Measurements from ENCODE around the gene MAD1L1.
A peak's percentile ranks its signal among the peaks of the same experiment; 100 is the strongest.

DNA sequence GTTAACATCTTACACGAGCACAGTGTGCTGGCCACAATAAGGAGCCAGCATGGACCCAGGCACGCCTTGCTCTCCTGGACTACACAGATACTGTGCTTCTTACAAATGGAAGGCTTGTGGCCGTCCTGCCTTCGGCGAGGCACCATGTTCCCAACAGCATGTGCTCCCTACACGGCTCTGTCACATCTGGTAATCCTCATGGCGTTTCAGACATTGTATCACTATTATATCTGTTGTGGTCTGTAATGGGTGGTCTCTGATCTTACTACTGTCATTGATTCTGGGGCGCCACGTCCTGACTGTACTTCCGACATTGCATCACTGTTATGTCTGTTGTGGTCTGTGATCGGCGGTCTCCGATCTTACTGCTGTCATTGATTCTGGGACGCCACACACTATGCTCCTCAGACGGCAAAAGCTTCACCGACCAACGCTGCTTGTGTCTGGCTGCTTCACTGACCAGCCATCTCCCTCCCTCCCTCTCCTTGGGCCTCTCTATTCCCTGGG, 195.4 kb downstream of the MAD1L1 start:
- TF ChIP-seq, protein P1, sequence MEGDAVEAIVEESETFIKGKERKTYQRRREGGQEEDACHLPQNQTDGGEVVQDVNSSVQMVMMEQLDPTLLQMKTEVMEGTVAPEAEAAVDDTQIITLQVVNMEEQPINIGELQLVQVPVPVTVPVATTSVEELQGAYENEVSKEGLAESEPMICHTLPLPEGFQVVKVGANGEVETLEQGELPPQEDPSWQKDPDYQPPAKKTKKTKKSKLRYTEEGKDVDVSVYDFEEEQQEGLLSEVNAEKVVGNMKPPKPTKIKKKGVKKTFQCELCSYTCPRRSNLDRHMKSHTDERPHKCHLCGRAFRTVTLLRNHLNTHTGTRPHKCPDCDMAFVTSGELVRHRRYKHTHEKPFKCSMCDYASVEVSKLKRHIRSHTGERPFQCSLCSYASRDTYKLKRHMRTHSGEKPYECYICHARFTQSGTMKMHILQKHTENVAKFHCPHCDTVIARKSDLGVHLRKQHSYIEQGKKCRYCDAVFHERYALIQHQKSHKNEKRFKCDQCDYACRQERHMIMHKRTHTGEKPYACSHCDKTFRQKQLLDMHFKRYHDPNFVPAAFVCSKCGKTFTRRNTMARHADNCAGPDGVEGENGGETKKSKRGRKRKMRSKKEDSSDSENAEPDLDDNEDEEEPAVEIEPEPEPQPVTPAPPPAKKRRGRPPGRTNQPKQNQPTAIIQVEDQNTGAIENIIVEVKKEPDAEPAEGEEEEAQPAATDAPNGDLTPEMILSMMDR (conservative IDR thresholded peaks at IDR 0.05; ENCODE audit: low read depth, low read length), result no peak
- no peak for TF ChIP-seq RFX5 (IDR thresholded peaks at IDR 0.05; ENCODE audit: low read depth, low read length)
- TF ChIP-seq RAD21 (IDR thresholded peaks at IDR 0.05; ENCODE audit: low read length), result no peak
- peak; percentile 94 for TF ChIP-seq CEBPB (IDR thresholded peaks at IDR 0.05; ENCODE audit: low read depth, low read length)
- TF ChIP-seq, protein P2, sequence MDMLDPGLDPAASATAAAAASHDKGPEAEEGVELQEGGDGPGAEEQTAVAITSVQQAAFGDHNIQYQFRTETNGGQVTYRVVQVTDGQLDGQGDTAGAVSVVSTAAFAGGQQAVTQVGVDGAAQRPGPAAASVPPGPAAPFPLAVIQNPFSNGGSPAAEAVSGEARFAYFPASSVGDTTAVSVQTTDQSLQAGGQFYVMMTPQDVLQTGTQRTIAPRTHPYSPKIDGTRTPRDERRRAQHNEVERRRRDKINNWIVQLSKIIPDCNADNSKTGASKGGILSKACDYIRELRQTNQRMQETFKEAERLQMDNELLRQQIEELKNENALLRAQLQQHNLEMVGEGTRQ (IDR thresholded peaks at IDR 0.05; ENCODE audit: low read depth, low read length), result no peak
- no peak for TF ChIP-seq MAFK (IDR thresholded peaks at IDR 0.05; ENCODE audit: low read depth, low read length)
- TF ChIP-seq POLR2A (IDR thresholded peaks at IDR 0.05; ENCODE audit: low read depth, low read length), result no peak; the same call in 1 of the 2 replicates
- TF ChIP-seq, protein P3, sequence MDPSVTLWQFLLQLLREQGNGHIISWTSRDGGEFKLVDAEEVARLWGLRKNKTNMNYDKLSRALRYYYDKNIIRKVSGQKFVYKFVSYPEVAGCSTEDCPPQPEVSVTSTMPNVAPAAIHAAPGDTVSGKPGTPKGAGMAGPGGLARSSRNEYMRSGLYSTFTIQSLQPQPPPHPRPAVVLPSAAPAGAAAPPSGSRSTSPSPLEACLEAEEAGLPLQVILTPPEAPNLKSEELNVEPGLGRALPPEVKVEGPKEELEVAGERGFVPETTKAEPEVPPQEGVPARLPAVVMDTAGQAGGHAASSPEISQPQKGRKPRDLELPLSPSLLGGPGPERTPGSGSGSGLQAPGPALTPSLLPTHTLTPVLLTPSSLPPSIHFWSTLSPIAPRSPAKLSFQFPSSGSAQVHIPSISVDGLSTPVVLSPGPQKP (IDR thresholded peaks at IDR 0.05; ENCODE audit: borderline replicate concordance, low read depth, low read length), result no peak
